ENCODE measurements around the gene CRIM1.

CRIM1 gene

DNA sequence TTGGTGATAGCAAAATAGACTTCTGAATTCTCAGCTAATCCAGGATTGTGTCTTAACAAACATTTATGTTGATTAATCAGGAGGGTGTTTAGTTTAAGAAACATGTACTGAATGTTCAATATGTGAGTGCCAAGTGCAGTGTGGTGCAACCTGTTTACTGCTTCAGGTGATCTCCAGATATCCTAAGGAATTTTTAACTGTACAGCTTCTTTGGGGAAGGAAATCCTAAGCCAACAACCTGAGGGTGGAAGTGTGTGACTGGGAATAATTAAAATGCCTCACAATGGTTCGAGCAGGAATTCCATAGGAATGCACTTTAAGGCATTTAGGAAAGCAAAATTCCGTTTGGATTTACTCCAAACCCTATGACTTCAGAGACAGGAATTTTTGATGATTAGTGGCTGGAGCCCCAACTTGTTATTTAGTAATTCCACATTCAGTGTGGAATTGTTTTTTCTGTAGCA lies 16.4 kb downstream of the CRIM1 start:
- no peak for DNase-seq

DNA sequence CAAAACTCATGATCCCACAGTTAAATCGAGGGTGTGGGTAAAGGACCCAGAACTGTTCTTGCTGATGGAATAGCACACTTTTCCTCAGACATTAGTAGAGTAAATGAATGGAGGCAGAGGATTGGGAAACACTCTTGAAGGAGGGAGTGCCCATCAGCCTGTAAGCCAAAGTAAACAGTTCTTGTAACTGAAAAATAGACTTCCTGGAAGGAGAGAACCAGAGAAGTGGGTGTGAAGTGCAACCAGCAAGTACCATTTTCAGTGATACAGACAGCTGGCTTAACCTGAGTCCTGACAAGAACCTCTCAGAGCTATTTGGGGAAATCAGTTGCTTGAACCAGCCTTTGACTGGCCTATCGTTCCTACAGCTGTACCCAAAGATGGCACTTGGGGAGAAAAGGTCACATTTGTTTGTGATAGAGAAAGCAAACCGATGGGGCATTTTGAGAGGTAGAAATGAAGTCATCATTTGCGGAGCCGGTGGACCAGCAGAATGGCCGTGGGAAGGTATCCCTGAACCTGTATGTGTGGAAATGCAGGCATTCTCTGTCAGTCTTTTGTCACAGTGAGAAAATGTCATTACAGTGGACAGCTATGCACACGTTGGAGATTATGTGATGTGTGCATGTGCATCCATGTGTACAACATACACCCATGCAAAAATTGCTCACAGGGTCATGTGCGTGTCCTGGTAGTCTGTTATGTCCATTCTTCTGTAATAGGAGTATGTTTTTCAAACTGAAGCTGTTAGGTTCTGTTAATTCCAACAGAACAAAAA lies 17.8 kb downstream of the CRIM1 start:
- no peak for DNase-seq

DNA sequence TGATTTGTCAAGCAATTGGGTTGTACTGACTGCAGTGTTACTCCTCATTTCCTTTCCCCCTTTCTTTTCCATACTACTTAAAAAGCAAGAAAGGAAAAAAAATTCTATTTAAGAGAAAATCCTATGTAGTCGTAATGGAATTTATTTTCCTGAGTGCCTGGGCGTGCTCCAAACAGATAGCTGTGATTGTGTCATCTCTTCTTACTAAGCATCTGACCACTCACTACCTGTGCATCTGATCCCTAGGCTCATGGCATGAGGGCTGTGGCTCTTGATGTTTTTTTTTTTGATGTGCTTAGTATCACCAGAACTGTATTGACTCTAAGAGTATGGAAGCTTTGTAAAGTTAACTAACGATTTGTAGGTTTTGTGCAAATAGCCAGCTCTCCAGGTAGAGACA lies 19.0 kb downstream of the CRIM1 start:
- no peak for DNase-seq

DNA sequence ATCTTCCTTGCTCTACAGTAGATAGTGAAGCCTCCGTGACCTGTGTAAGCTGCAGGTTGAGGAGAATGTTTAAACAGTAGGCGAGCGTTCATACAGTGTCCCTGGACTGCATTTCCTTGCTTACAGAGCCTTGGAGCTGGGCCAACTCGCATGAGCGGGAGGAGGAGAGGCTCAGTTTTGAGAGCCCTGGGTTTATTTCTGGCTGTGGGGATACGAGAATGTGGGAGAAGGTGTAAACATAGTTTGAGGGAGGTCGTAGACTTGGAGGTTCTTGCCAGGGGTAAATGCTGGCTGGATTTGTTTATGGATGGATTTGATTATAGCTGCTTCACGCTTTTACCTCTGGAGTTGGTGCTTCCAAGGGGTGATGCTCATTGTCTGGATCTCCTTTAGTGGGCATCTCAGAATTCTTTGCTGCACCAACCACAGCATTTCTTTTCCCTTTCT lies 20.8 kb downstream of the CRIM1 start:
- peak in 4 of 14 donors; percentile 5 to 61 (median 24) for DNase-seq

DNA sequence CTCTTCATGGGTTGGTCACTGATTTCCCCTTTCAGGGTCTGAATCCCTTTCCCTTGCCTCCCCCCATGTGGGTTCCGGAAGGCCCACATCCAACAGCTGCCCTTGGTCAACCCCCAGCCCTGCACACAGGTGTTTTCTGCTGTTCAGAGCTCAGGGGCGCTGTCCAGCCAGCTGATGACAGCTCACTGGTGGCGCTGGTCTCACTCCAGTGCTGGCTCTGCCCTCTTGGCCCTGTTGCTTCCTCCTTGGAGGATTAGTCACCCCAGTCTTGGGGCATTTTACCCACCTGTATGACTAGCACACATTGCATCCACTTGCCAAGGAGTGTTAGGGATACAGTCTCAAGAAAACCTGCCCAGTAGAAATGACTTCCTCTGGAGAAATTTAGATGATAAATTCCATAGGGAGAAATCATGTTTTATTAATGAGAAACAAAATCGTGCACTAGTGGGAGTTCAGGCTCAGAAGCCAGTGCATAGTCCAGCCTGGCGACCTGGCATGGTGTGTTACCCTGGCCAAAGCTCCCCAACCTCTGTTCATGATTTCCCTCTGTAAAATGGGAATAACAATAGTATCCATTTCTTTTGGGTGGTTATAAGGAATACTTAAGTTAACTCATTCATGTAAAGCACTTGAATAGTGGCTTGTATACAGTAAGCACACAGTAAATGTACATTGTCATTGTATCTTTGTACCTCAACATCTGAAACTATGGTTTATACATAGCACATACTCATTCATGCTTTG lies 21.6 kb downstream of the CRIM1 start:
- DNase-seq, result no peak

DNA sequence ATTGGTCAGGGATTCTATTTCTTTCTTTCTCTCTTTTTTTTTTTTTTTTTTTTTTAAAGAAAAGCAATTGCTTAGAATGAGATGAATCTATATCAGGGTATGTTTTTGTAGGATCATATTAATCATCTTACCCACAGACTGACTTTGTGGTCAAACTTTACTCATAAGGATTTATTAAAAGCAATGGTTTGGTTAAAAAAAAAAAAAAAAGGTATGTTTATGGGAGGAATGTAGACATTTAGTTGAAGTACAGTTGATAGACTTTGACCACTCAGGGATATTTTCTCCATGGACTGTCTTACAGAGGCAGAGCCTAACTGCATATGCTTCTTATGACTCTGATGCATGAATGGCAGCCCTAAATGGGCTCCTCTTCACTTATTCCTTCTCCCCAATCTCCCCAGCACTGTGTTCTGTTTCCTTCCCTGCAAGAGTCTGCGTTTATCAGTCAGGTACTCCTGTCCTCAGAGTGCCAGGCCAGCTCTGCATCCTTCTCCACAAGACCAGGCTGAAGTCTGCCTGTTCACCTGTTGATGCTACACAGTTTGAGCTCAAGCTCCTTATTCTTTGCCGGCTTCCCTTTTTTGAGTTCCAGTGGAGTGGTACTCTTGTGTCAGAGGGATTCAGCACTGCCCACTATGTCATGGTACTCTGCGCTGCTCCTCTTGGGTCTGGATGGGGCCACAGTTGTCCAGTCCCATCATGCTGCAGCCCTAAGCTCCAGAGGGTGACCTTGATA lies 24.3 kb downstream of the CRIM1 start:
- no peak for DNase-seq

DNA sequence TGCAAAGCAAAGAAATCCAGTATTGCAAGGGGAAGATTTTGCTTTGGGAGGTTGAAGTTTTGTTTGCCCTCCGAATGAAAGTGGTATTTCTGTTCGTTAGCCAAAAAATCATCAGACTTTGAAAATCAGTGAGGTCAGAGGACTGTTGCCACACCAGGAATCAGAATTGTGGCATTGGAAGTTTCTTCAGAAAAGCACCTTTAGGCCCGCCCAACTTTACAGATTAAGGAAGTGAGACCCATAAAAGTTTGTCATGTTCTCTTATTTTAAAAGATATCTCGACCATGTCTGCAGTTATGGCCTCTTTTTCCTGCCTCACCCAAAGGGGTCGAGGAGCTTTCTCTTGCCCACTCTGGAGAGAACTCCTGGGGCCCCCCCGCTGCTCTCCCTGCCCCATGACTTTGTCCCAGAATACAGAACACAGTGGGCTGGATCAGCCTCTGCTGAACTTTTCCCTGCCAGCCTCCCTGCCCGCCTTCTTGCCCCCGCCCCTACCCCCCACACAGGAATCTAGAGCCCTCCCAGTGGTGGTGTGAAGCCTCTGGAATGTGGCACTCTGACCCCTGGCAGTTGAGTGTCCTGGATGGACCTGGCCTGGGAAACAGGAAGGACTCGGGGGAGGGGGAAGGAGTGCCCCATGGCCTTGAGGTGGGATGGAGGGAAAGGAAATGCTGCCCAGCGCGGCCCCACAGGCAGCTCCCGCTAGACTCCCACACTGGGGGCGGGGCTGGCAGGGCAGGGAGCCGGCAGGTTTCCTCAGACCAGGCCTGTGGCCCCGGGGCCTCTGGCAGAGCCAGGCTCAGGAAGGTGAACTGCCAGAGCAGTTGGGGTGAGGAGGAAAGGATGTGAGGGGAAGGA lies 25.3 kb downstream of the CRIM1 start:
- no peak for DNase-seq

DNA sequence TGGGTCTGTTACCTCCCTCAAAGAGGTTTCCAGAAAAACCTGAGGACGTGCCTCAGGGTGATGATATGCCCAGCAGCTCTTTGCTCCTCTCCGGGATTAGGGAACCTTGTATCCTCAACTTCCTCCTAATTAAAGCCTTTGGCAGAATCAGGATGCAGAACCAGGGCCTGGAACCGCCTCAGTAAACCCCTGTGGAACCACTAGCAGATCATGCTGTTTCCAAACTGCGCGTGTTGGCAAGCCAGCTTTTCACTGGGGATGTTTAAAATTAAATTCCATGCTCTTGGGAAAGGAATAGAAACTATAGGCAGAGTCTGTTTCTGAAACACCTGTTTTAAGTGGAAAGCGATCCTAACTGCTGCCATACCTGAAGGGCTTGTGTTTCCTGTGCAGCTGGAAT lies 26.4 kb downstream of the CRIM1 start:
- DNase-seq, result no peak

DNA sequence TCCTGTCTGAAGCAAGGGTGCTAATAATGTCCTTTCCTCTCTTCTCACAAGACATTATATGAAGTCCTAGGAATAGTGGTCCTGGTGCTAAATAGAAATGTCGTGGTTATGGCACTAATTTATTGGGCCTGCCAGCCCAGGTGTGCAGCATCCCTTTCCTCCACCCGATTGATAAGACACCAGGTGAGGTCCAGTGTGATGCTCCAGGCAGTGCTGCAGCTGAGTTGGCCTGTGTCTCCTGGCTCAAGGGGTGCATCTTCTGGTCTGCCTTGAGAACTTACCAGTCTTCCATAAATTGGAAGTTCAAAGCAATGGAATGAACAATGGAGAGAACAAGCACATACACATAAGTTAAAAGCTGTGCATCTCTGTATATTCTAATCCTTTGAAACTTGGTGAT lies 26.9 kb downstream of the CRIM1 start:
- no peak for DNase-seq

DNA sequence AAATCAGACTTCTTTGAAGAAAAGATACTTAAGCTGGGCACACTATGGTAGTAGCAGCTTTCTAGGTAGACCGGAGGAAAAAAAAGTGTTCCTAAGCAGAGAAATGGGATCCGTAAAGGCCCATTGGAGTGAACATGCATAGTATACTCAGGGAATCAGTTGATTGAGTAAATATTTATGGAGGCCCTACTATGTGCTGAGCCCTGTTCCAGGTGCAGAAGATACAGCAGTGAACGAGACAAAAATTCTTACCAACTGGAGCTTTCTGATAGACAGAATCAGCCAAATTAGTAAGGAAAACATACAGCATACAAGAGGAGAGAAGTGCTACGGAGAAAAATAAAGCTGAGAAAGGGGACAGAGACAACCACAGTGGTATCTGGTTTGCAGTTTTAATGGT lies 28.1 kb downstream of the CRIM1 start:
- no peak for DNase-seq

DNA sequence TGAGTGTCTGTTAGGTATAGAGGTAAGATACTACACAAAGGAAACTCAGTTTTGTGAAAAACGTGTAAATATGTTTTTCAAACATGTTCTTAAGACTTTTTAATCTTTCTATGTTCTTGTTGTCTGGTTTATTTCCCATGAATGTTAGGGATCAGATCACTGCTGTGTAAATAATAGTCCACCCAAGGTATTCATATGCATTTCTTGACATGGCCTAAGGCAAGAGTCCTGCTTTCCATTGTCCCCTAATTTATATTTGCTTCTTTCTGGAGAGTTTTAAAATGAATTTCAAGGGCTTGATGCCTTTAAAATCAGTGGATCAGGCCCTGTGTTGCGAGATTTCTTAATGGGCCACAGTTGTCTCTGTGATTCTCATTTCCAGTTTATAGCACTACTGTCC lies 28.9 kb downstream of the CRIM1 start:
- DNase-seq, result no peak

DNA sequence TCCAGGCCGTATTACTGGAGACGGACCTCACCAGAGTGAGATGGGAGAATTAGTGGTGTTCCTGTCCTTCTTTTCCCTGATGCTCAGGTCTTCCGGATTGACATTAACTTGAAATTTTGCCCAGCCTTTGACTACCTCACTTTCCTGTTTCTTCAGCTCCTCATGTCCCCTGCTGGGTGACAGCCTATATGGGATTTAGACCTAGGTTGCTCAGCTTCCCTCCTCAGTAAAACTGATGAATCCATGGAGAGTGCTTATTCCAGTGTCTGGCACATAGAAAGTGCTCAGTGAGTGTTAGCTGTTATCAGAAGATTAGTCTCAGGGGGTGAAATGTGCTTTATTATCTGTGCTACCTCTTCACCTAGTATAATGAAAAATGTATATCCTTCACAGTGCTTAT lies 30.0 kb downstream of the CRIM1 start:
- DNase-seq, result no peak

DNA sequence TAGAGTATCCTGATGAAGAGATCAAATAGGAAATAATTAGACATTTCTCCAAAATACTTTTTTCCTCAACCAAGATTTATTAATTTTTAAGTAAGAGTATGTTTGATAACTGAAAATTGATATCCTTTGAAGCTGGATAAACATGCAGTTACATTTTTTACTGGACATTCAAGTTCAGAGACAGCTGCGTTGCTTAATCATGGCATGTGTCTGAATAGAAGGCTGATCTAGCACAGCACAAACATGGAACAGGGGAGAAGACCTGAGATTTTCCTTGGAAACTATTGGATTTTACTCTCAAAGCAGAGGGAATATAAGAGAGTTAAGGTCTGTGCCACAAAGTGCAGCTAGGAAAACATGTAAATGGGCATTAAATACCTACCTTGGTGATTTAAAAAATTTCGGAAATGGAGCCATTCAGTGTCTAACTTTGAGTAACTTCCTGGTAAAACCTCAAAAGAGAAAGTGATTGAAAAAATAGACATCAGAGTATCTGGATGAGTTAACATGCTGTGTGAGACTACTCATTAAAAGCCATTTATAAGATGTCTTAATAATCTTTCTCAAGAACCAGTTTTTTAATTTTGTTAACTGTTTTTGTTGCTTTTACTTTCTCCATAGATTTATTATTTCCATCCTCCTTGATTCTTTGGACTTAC lies 31.8 kb downstream of the CRIM1 start:
- no peak for DNase-seq

DNA sequence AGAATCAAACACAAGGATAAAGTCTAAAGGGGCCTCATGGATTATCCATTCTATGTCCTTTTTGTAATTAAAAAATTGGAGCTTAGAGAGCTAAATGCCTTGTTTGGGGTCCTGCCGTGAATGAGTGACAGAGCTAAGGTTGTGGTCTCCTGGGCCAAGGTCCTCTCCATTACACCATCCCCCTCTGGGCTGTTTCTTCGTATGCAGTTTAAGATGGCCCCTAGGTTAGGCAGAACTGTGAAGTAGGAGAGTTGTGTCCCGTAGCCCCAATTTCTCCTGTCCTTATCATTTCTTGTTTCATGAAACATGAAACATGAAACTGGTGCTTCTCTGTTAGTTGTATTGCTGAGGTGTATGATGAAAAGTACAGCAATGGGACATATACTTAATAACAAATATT lies 32.9 kb downstream of the CRIM1 start:
- DNase-seq, result no peak

DNA sequence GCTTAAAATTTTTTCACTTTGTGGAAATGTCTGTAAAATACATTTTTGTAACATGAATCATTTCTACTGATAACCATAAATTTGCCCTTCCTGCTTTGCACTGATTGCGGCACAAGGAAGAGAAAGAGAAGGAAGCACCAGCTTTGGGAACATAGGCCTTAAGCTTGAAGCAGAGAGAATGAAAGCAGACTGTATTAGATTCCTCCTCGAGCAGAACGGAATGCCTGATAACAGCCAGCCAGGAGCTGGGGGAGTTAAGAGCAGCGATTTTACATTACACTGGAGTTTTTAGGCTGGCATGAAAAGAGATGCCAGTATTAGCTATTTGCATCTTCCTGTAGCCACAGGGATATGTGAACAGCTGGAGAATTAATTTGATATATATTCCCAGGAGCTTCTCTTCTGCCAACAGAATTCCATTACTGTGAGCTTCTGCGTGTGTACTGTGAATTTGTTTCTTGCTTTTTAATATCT lies 33.5 kb downstream of the CRIM1 start:
- no peak for DNase-seq

DNA sequence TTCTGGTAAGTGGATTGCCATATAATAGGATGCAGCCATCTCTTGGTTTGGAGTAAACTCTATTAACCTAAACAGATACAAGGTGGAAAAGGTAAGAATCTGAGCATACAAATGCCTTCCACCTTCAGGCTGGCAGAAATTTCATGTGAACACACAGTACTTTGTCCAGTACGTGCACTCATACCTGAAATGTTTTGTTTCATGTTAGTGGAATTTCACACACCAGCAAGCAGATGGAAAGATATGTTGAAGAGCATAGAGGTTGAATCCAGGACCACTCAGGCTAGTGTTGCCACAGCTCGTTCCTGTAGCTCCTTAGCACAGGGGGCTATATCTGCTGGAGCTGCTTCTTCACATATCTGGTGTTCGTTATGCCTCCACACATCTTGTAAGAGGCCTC lies 34.0 kb downstream of the CRIM1 start:
- no peak for DNase-seq

DNA sequence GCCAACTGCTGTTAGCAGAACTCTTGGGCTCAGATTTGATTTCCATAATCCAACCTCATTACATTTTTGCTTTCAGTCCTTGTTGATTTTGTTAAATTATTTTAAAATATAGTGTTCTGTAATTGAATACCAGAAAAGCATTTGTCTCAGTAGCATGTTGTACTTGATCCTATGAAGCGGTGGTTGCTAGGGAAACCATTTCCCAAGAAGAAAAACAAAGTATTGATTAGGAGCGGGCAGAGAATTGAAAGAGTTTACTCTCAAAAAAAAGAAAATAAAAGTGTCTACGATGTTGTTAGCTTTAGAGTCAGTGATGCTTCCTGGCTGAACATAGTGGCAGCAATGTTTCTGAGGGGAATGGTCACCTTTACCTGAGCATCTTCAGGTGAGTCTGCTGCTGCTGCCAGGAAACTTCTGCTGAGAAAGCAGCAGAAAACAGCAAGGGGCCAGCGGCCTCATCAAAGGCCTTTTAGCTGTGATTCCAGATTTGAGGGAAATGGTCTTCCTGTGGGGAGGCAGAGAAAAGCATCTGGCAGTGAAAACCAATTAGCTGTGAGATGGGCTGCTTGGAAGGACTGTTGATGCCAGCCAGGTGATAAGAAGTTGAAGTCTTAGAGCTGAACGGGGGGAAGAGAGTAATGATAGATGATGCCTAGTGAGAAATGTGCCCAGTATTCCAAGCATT lies 37.1 kb downstream of the CRIM1 start:
- no peak for DNase-seq

DNA sequence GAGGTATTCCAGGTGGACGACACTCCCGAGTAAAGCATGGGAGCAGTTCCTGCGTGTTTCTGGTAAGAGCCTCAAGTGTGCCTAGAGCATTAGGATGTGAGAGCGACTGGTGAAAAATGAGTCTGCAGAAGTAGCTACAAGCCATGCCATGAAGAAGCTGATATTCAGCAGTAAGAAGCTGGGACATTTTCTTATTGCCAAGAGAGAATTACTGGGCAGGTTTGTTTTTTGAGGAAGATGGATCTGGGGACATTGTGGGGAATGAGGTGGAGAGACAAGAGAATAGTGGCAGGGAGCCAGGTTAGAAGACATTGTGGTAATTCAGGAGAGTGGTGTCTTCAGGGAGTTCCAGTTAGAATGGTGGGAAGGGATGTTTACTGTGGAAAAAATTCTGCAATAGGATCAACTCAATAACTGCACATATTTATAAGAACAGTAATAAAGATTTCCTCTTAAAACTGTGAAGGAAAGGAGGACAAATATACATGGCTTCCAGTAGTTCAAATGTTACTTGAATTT lies 38.2 kb downstream of the CRIM1 start:
- no peak for DNase-seq

DNA sequence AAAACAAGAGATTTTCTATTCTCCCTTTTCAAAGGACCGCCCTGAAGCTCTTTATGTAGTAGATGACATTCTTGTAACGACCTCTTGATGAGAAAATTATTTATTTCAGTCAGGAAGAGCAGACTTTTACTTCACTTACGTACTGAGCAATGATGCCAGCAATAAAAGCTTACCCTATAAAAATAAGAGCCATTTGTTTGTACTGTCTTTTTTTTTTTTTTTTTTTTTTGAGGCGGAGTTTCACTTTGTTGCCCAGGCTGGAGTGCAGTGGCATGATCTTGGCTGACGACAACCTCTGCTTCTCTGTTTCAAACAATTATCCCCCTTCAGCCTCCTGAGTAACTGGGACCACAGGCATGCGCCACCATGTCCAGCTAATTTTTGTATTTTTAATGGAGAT lies 39.2 kb downstream of the CRIM1 start:
- no peak for DNase-seq

DNA sequence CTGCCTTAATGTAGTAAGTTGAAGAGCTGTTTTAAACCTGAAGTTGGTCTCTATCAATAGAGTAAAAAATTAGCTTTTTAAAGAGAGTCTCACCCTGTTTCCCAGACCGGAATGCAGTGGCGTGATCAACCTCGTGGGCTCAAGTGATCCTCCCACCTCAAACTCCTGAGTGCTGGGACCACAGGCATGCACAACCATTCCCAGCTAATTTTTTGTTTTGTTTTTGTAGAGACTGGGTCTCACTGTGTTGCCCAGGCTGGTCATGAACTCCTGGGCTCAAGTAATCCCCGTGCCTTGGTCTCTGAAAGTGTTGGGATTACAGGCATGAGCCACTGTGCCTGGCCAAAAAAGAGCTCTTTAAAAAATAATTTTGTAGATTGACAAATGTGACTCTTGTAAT lies 40.3 kb downstream of the CRIM1 start:
- no peak for DNase-seq
